Retina (tissue), 1 donor: Measurements from ENCODE around the gene TMSB15C.

Experiments
- DNase-seq: peaks from one replicate; pipeline ENCODE4 v3.0.0-alpha.2; 2016

TMSB15C gene

DNA sequence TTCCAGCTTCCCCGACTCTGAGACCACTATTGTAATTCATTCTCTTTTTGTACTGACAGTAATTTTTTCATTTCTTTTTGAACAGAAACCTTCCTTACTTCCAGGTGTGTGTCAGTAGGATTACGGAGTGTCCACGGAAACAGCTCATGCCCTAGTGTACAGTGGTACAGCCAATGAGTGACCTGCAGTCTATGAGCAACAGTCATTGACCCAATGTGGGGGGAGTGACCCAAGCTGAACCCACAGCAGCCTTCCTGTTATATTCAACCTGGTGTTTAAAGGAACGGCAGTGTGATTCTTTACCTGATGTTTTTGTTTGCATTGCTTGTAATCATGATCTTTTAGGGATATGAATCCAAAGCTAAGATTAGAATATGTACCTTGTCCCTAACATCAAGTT, 35.0 kb downstream of the TMSB15C start:
- no peak for DNase-seq

DNA sequence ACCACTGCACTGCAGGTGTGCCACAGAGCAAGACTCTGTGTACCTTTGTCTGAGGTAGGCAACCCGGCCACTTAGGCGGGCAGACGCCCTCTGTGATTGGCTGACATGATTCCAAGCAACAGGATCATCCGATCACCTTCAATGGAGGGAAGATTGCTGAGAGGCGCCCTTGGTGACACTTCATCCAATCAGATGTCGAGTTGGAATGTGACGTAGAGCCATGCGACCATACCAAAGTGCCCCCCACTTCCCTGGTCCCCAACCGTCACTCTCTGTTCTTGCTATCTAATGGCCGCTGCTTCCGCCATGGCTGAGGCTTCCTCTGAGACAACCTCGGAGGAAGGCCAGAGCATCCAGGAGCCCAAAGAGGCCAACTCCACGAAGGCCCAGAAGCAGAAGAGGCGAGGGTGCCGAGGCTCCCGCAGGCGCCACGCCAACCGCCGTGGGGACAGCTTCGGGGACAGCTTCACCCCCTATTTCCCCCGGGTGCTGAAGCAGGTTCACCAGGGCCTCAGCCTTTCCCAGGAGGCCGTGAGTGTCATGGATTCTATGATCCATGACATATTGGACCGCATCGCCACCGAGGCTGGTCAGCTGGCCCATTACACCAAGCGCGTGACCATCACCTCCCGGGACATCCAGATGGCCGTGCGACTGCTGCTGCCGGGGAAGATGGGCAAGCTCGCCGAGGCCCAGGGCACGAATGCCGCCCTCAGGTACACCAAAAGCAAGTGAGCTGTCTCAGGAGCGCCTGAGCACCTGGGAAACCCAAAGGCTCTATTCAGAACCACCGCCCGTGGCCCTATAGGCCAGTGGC, 36.1 kb downstream of the TMSB15C start, which contains the start of gene H2BW2:
TSS of gene H2BW2 (plus strand) at position 268 of the 817 bp plus-strand sequence. CDS start at position 307, 39 bp downstream.
- DNase-seq: no peak
